DMS114 treated with DMSO at 0.1 percent for 48 hours (cell line): ENCODE measurements around the gene NKX1-1.

Source experiments
- DNase-seq: peaks from one replicate; lab custom pipeline; 2025; ENCODE audit not compliant: unreplicated experiment; lab: John Stamatoyannopoulos, UW

The NKX1-1 gene

DNA sequence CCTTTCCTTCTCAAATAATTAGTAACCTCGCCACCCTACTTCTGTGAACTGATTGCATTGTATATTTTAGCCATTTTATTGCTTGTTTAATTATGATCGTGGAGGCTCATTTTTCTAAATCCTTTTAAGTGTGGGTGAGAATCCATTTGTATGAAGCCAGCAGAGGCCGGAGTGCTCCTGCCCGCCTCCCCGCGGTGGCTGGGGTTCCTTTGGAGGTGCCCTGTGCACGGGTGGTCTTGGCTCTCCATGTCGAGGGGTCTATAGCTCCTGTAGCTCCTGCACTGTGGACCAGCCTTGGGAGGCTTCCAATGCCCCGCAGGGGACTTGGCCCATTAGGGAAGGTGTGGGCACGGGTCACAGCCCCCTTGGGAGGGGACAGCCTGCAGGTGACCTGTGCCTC lies 44.2 kb downstream of the NKX1-1 start:
- no peak for DNase-seq

DNA sequence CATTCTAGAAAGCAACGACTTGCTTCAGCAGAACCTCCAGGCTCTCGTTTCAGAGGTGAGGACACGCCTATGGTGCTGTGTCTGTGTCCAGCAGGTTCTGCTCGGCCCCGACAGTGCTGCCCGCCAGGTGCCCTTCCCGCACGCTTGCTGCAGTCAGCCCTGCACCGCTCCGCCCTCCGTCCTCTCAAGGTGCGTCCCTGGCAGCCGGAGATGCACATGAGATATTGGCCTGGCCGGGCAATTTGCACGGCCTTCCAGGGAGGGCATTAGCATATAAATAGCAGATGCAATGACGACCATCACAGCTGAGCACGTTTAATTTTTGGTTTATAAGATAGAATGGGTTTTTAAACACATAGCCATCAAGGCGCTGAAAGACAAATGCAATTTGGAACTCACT lies 44.8 kb downstream of the NKX1-1 start:
- no peak for DNase-seq

DNA sequence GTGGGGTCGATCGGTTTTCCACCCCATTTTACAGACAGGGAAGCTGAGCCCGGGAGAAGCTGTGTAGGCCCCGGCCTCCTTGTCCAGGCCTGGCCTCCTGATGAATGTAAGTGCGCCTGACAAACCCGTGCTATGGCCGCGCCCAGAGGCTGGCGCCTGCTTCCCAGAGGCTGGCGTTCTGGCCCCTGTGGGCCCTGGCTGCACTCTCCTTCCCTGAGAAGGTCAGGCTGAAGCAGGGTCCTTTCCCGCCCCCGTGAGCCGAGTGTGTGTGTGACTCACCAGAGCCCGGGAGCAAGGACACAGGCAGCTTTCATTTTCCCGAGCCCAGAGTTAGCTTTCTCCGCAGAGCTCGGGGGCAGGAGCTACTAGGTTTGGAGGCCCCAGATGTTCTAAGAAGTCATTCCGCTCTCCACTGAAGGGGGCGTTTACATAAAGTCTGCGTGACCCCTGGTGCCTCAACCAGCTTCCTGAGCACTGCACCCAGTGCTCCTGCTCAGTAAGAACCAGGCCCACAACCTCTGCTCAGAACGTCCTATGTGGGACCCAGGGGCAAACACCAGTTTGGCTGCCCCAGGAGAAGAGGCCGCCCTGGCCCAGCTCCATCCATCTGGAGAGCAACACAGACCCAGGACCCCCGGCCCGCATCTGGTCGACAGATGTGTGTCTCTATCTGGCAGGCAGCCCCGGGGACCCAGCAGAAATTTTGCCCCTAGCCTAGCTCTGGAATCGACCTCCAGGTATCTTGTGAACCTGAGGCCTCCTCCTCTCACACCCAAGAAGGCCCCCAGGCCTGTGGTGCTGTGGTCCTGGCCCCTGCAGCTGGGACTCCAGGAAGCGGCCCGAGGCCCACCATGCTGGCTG lies 45.6 kb downstream of the NKX1-1 start:
- DNase-seq, result no peak

DNA sequence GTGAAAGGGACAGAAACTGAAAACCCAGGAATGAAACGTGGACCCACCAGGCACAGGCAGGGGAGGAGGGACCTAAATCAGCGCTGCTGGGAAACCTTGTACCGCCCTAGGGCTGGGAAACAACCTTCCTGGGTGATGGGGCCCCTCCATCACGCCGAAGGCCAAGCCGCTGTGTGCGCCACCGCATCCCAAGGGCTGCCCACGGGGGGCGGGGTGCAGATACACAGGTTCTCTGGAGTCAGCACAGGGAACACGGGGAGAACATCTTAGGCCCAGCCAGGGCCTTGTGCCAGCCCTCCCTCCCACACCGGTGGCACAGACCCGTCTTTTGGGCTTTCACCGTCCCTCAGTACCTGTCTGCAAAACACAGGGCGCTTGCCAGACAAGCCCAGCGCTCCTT lies 46.3 kb downstream of the NKX1-1 start:
- no peak for DNase-seq

DNA sequence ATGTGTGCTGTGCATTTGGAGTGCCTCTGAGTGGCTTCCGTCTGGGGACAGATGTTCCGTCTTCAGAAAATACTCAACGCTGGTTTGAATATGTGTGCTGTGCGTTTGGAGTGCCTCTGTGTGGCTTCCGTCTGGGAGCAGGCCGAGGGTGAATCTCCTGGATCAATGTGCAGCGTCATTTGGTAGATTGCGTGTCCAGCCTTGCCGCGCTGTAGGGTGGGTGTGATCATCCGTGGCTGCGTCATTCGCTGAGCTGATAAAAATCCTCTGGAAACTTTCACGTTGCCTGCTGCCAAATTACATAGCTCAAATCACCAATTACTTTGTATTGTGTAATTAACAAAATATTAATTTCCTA lies 47.1 kb downstream of the NKX1-1 start:
- DNase-seq, result no peak

- DNase-seq, result no peak
Observed at GRCh38 chr4:1358421-1359143, 47.7 kb downstream of the NKX1-1 start.

DNA sequence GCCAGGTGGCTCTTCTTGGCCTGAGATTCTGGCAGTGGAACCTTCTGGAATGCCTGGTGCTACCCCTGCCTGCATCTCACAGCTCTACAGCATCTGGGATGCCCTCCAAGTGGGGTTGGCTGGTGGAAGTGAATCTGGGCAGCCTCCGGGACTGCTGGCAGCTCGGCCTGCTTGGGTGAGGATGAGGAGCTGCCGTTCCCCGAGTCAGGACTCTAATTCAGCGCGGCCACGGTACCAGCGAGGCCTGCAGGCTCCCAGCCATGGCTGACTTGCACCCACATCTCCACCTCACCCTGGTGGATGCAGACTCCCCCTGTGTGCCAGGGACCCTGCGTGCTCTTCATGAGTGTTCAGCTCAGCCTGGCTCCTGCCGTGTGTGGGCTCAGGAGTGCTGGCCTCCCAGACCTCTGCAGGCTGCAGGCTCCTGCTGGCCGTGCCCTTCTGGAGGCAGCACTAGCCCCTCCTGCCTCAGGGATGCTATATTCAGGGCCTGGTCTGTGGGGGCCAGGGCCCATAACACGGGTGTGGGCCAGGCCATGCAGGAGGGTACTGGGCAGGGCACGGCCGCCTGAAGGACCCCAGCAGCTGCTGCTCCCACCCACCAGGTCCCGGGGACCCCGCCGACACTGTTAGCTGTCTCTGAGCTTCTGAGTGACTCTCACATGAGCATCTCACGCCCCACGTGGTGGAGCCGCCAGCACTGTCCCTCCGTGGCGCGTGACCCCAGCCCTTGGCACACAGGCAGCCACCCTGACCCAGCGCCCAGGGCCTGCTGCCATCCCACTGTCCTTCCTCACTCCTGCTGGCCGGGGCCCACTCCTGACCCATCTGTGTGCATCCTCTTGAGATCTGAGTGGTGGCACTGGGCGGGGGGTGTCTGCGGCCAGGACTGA lies 48.6 kb downstream of the NKX1-1 start:
- no peak for DNase-seq

- DNase-seq, result peak; percentile 11
Observed at GRCh38 chr4:1356181-1356998, 49.9 kb downstream of the NKX1-1 start.

GRCh38 chr4:1355378-1355777 lies 50.9 kb downstream of the NKX1-1 start:
- no peak for DNase-seq

DNA sequence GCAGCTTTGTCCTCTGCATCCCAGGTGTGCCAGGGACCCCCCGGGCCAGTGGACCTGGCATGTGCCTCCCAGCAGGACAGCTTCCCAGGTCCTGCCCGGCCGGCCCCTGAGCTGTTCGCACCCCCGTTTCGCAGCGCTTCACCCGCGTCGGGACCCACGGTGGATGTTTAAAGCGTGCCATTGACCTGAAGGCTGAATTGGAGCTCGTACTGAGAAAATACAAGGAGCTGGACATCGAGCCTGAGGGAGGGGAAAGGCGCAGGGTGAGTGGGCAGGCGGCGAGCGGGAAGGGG lies 51.3 kb downstream of the NKX1-1 start:
- DNase-seq, result no peak

GRCh38 chr4:1354136-1354982 lies 51.9 kb downstream of the NKX1-1 start:
- DNase-seq, result no peak

- DNase-seq, result no peak
Observed at GRCh38 chr4:1353186-1354055, 52.8 kb downstream of the NKX1-1 start.
